Transverse colon (tissue), 4 donors: ENCODE measurements around the gene MB21D2.

Experiments used
- EP300 ChIP-seq: sonication (generic); formaldehyde crosslinking; IDR thresholded peaks from one replicate; pipeline ENCODE4 v1.6.1; 2017; ENCODE audit warnings: antibody characterized with exemption, low read depth
- POLR2A ChIP-seq: fragments of 450-650 bp; IDR thresholded peaks from one replicate; pipeline ENCODE4 v1.6.1; 2016; ENCODE audit warnings: antibody characterized with exemption, mild to moderate bottlenecking, moderate library complexity
- POLR2AphosphoS5 ChIP-seq, 3 donors: sonication (generic); formaldehyde crosslinking; IDR thresholded peaks; one replicate each; pipeline ENCODE4 v1.6.1; 2016; ENCODE audit warnings: antibody characterized with exemption in 3 of 3
- TF ChIP-seq, protein P1 (sequence below), 5 experiments: fragments of 200-600 bp in 3 of 5; fragments of 450-650 bp in 2 of 5; sonication (generic) in 3 of 5; IDR thresholded peaks; 1 replicate in 2 of 5; 2 replicates in 3 of 5; pipeline ENCODE4 v1.5.1; 2016 to 2017; ENCODE audit warnings: antibody characterized with exemption in 5 of 5, inconsistent platforms in 3 of 5, mild to moderate bottlenecking in 2 of 5, moderate library complexity in 1 of 5

DNA sequence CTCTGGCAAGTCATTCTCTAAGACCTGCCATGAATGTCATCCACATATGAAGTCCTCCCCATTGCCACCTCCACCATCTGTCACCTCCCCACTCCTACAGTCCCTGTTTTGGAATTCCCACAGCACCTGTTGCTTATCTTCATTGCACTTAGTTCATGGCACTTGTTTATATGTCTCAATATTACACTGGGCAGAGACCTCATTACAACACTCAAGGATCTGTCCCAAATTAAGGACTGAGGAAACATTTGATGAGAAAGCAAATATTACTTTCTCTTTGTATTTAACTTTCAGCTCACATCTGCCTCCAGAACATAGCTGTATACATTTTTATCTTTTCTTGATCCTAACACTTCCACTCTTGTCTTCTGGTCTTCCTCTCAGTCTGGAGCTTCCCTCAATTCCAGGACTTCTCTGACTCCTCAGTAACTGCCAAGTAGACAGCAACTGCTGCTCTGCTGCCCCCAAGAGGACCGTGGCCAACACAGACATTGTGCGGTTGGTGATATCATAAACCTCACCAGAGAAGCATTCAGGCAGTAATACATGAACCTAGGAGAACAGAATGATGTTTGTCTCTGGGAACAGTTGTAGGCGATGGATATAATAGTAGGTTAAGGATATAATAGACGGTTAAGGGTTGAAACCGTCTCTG, 145.3 kb downstream of the MB21D2 start:
- TF ChIP-seq POLR2AphosphoS5 (IDR thresholded peaks at IDR 0.05) (no peak), POLR2A (no peak), EP300 (no peak)
- TF ChIP-seq, protein P1, sequence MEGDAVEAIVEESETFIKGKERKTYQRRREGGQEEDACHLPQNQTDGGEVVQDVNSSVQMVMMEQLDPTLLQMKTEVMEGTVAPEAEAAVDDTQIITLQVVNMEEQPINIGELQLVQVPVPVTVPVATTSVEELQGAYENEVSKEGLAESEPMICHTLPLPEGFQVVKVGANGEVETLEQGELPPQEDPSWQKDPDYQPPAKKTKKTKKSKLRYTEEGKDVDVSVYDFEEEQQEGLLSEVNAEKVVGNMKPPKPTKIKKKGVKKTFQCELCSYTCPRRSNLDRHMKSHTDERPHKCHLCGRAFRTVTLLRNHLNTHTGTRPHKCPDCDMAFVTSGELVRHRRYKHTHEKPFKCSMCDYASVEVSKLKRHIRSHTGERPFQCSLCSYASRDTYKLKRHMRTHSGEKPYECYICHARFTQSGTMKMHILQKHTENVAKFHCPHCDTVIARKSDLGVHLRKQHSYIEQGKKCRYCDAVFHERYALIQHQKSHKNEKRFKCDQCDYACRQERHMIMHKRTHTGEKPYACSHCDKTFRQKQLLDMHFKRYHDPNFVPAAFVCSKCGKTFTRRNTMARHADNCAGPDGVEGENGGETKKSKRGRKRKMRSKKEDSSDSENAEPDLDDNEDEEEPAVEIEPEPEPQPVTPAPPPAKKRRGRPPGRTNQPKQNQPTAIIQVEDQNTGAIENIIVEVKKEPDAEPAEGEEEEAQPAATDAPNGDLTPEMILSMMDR (IDR thresholded peaks at IDR 0.05) = no peak
